Measurements from ENCODE around the gene ARMH3. TPM values are rescaled to one million over a fixed set of nuclear protein-coding genes. Genes with fewer than 3 reads are reported as not detected.

Gene ARMH3
- total and polyA plus RNA-seq, 3 experiments from 2014 or later, result 23.1 to 25.7 (median 25.1) TPM

DNA sequence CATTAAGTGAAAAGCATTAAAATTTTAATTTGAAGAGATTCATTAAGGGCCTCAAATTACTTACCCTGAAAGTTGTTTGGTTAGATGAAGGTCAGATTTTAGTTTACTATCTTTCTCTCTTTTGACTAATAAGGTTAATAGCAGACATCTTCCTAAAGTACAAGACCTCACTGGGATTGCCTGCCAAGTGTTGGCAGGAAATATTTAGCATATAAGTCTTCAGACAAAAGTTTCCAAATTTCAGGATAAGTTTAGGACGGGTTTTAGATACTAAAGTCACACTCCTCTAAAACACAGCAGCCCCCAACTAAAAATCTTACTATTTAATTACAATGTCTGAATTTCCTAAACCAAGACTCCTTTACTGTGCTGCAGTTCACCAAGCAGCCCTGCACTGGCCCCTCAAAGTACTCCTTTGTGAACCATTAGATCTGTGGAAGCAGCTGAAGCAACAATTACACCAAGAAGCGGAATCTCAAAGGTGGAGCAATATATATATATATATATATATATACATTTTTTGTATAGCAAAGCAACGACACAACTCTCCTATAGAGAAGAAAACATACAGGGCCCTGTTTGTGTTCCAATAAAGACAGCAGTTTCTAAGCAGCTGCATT, 121.2 kb downstream of the ARMH3 start:
- H3K27me3 Mint-ChIP-seq, result no peaks in the 10 kb centered on the region
- Histone ChIP-seq H3K27me3 (ENCODE audit: insufficient read depth, low read length, poor library complexity, severe bottlenecking) (no peaks in the 10 kb centered on the region), H3K4me3 (ENCODE audit: low read length) (no peak overlapping the region), H3K4me1 (ENCODE audit: insufficient read depth, low read length) (no peaks in the 10 kb centered on the region), H3K9me3 (ENCODE audit: low read length) (no peaks in the 10 kb centered on the region), H3K36me3 (ENCODE audit: insufficient read depth, low read length) (no peaks in the 10 kb centered on the region), H3K27ac (ENCODE audit: low read depth, low read length) (no peak overlapping the region)
- DNase-seq, result no peak
- H3K4me1 Mint-ChIP-seq, result peaks cover 3 to 9% (median 5%) of the 10 kb centered on the region in 3 donors
- no peak overlapping the region for H3K27ac Mint-ChIP-seq
- peaks cover 12 to 51% (median 16%) of the 10 kb centered on the region in 3 donors for H3K36me3 Mint-ChIP-seq
- no peaks in the 10 kb centered on the region for H3K9me3 Mint-ChIP-seq
- ChIA-PET CTCF (no interaction called here), POLR2A (interaction anchor here (0.5 kb wide), 1 partner anchor 24 kb away, joined by 4 read pairs; no protein-coding TSS in a partner anchor)
- H3K4me3 Mint-ChIP-seq, result no peak overlapping the region

GRCh38 chr10:101933976-101934375, 122.0 kb downstream of the ARMH3 start:
- no peaks in the 10 kb centered on the region for H3K27me3 Mint-ChIP-seq
- H3K27ac Mint-ChIP-seq, result no peak overlapping the region
- no peaks in the 10 kb centered on the region for H3K9me3 Mint-ChIP-seq
- H3K4me1 Mint-ChIP-seq, result peaks cover 3 to 9% (median 5%) of the 10 kb centered on the region in 3 donors
- POLR2A ChIA-PET, result no interaction called here
- H3K4me3 ChIP-seq (ENCODE audit: low read length), result no peak overlapping the region
- DNase-seq, result no peak
- H3K4me1 ChIP-seq (ENCODE audit: insufficient read depth, low read length), result no peaks in the 10 kb centered on the region
- peaks cover 9 to 43% (median 16%) of the 10 kb centered on the region in 3 donors for H3K36me3 Mint-ChIP-seq
- no peaks in the 10 kb centered on the region for H3K27me3 ChIP-seq (ENCODE audit: insufficient read depth, low read length, poor library complexity, severe bottlenecking)
- H3K9me3 ChIP-seq (ENCODE audit: low read length), result no peaks in the 10 kb centered on the region
- CTCF ChIA-PET, result no interaction called here
- no peaks in the 10 kb centered on the region for H3K36me3 ChIP-seq (ENCODE audit: insufficient read depth, low read length)
- H3K4me3 Mint-ChIP-seq, result no peak overlapping the region
- H3K27ac ChIP-seq (ENCODE audit: low read depth, low read length), result no peak overlapping the region

DNA sequence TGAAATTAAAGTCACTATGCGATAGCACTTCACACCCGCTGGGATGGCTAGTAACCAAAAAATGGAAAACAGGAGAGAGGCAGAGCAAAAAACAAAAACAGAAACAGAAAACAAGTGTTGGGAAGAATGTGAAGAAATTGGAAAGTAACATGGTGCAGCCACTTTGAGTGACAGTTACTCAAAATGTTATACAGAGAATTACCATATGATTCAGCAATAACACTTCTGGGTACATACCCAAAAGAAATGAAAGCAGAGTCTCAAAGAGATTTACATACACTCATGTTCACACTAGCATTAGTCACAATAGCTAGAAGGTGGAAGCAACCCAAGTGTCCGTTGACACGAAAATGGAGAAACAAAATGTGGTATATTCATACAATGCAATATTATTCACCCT, 123.8 kb downstream of the ARMH3 start:
- DNase-seq, result no peak
- H3K27me3 Mint-ChIP-seq, result no peaks in the 10 kb centered on the region
- H3K27ac Mint-ChIP-seq, result no peak overlapping the region
- H3K36me3 Mint-ChIP-seq, result peaks cover 9 to 40% (median 16%) of the 10 kb centered on the region in 3 donors
- Histone ChIP-seq H3K36me3 (ENCODE audit: insufficient read depth, low read length) (no peaks in the 10 kb centered on the region), H3K4me3 (ENCODE audit: low read length) (no peak overlapping the region), H3K9me3 (ENCODE audit: low read length) (no peaks in the 10 kb centered on the region), H3K27ac (ENCODE audit: low read depth, low read length) (no peak overlapping the region), H3K27me3 (ENCODE audit: insufficient read depth, low read length, poor library complexity, severe bottlenecking) (no peaks in the 10 kb centered on the region), H3K4me1 (ENCODE audit: insufficient read depth, low read length) (no peaks in the 10 kb centered on the region)
- H3K9me3 Mint-ChIP-seq, result no peaks in the 10 kb centered on the region
- H3K4me3 Mint-ChIP-seq, result no peak overlapping the region
- ChIA-PET CTCF (no interaction called here), POLR2A (interaction anchor here (0.5 kb wide), 1 partner anchor 27 kb away, joined by 3 read pairs; no protein-coding TSS in a partner anchor)
- peaks cover 0 to 9% (median 3%) of the 10 kb centered on the region in 3 donors for H3K4me1 Mint-ChIP-seq

- Mint-ChIP-seq H3K27ac (no peak overlapping the region), H3K4me1 (peaks cover 0 to 6% (median 5%) of the 10 kb centered on the region in 3 donors), H3K27me3 (no peaks in the 10 kb centered on the region), H3K4me3 (no peak overlapping the region), H3K9me3 (no peaks in the 10 kb centered on the region), H3K36me3 (peaks cover 4 to 29% (median 26%) of the 10 kb centered on the region in 3 donors)
- no peaks in the 10 kb centered on the region for H3K27me3 ChIP-seq (ENCODE audit: insufficient read depth, low read length, poor library complexity, severe bottlenecking)
- no peaks in the 10 kb centered on the region for H3K36me3 ChIP-seq (ENCODE audit: insufficient read depth, low read length)
- H3K4me3 ChIP-seq (ENCODE audit: low read length), result no peak overlapping the region
- POLR2A ChIA-PET, result no interaction called here
- H3K4me1 ChIP-seq (ENCODE audit: insufficient read depth, low read length), result no peaks in the 10 kb centered on the region
- DNase-seq, result no peak
- no peaks in the 10 kb centered on the region for H3K9me3 ChIP-seq (ENCODE audit: low read length)
- CTCF ChIA-PET, result interaction anchor here (1.0 kb wide), 1 partner anchor 64 kb away, joined by 3 read pairs; no protein-coding TSS in a partner anchor
- no peak overlapping the region for H3K27ac ChIP-seq (ENCODE audit: low read depth, low read length)
Measured at GRCh38 chr10:101925027-101925426, 130.9 kb downstream of the ARMH3 start.

GRCh38 chr10:101923256-101923655, 132.7 kb downstream of the ARMH3 start:
- DNase-seq, result no peak
- Mint-ChIP-seq H3K27me3 (no peaks in the 10 kb centered on the region), H3K4me1 (peaks cover 0 to 6% (median 5%) of the 10 kb centered on the region in 3 donors), H3K36me3 (peaks cover 4 to 32% (median 27%) of the 10 kb centered on the region in 3 donors), H3K9me3 (no peaks in the 10 kb centered on the region), H3K27ac (peak overlapping the region in 1 of 8 donors; percentile 75), H3K4me3 (no peak overlapping the region)
- ChIA-PET CTCF (interaction anchor here (1.2 to 1.3 kb wide), 2 partner anchors 38 to 87 kb away, joined by 3 read pairs; no protein-coding TSS in a partner anchor), POLR2A (no interaction called here)
- Histone ChIP-seq H3K9me3 (ENCODE audit: low read length) (no peaks in the 10 kb centered on the region), H3K4me3 (ENCODE audit: low read length) (no peak overlapping the region), H3K4me1 (ENCODE audit: insufficient read depth, low read length) (no peaks in the 10 kb centered on the region), H3K27ac (ENCODE audit: low read depth, low read length) (no peak overlapping the region), H3K36me3 (ENCODE audit: insufficient read depth, low read length) (no peaks in the 10 kb centered on the region), H3K27me3 (ENCODE audit: insufficient read depth, low read length, poor library complexity, severe bottlenecking) (no peaks in the 10 kb centered on the region)

- Histone ChIP-seq H3K36me3 (ENCODE audit: insufficient read depth, low read length) (no peaks in the 10 kb centered on the region), H3K27ac (ENCODE audit: low read depth, low read length) (no peak overlapping the region), H3K27me3 (ENCODE audit: insufficient read depth, low read length, poor library complexity, severe bottlenecking) (no peaks in the 10 kb centered on the region), H3K4me3 (ENCODE audit: low read length) (no peak overlapping the region), H3K9me3 (ENCODE audit: low read length) (no peaks in the 10 kb centered on the region), H3K4me1 (ENCODE audit: insufficient read depth, low read length) (no peaks in the 10 kb centered on the region)
- H3K27me3 Mint-ChIP-seq, result no peaks in the 10 kb centered on the region
- no peak for DNase-seq
- ChIA-PET POLR2A (no interaction called here), CTCF (interaction anchor here (1.2 to 1.3 kb wide), 2 partner anchors 39 to 88 kb away, joined by 3 read pairs; no protein-coding TSS in a partner anchor)
- peaks cover 0 to 6% (median 5%) of the 10 kb centered on the region in 3 donors for H3K4me1 Mint-ChIP-seq
- peaks cover 4 to 28% (median 24%) of the 10 kb centered on the region in 3 donors for H3K36me3 Mint-ChIP-seq
- no peak overlapping the region for H3K4me3 Mint-ChIP-seq
- no peak overlapping the region for H3K27ac Mint-ChIP-seq
- H3K9me3 Mint-ChIP-seq, result no peaks in the 10 kb centered on the region
Measured at GRCh38 chr10:101922846-101923245, 133.1 kb downstream of the ARMH3 start.

- Mint-ChIP-seq H3K27me3 (no peaks in the 10 kb centered on the region), H3K27ac (no peak overlapping the region), H3K9me3 (no peaks in the 10 kb centered on the region), H3K4me1 (peaks cover 0 to 6% (median 5%) of the 10 kb centered on the region in 3 donors), H3K36me3 (peaks cover 4 to 24% (median 23%) of the 10 kb centered on the region in 3 donors), H3K4me3 (no peak overlapping the region)
- Histone ChIP-seq H3K9me3 (ENCODE audit: low read length) (no peaks in the 10 kb centered on the region), H3K4me3 (ENCODE audit: low read length) (no peak overlapping the region), H3K27ac (ENCODE audit: low read depth, low read length) (no peak overlapping the region), H3K36me3 (ENCODE audit: insufficient read depth, low read length) (no peaks in the 10 kb centered on the region), H3K27me3 (ENCODE audit: insufficient read depth, low read length, poor library complexity, severe bottlenecking) (no peaks in the 10 kb centered on the region), H3K4me1 (ENCODE audit: insufficient read depth, low read length) (no peaks in the 10 kb centered on the region)
- POLR2A ChIA-PET, result no interaction called here
- no peak for DNase-seq
- CTCF ChIA-PET, result no interaction called here
Measured at GRCh38 chr10:101920546-101920945, 135.4 kb downstream of the ARMH3 start.

DNA sequence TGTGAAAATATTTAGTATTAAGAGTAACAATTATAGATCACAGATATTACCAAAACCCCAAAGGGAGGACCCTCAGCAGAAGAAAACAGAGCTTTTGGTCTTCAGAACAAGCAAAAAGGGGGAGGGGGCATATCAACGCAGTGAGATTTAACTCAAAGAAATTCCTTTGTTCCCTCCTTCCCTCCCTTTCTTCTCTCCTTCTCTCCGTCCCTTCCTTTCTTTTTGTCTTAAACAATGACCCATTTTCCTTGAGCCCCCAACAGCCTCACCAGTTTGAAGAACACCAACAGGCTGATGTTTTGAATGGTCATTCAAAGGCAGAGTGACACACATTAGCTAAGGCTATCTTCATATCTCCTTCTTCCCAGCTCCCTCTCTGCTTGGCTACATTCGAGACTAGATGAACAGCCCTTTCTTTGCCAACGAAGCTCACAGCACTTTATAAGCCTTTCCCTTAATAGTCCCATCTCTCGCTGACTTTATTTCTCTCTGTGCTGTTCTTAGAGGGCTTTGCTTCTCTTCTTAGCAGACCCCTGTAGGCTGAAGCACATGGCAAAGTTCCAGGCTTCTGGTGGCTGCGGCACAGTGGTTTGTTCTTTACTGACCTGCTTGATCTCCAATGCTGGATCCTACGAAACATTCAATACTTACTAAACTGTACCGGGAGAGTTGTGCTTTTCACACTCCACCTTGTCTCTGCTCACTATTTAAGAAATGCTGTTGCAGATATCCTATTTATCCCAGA, 136.8 kb downstream of the ARMH3 start:
- Mint-ChIP-seq H3K9me3 (no peaks in the 10 kb centered on the region), H3K4me1 (peaks cover 0 to 6% (median 5%) of the 10 kb centered on the region in 3 donors), H3K4me3 (no peak overlapping the region), H3K27me3 (no peaks in the 10 kb centered on the region), H3K36me3 (peaks cover 4 to 22% (median 20%) of the 10 kb centered on the region in 3 donors), H3K27ac (no peak overlapping the region)
- H3K27ac ChIP-seq (ENCODE audit: low read depth, low read length), result no peak overlapping the region
- POLR2A ChIA-PET, result no interaction called here
- H3K9me3 ChIP-seq (ENCODE audit: low read length), result no peaks in the 10 kb centered on the region
- DNase-seq, result no peak
- H3K27me3 ChIP-seq (ENCODE audit: insufficient read depth, low read length, poor library complexity, severe bottlenecking), result no peaks in the 10 kb centered on the region
- CTCF ChIA-PET, result interaction anchor here (0.9 kb wide), 1 partner anchor 154 kb away, joined by 3 read pairs; no protein-coding TSS in a partner anchor
- H3K4me3 ChIP-seq (ENCODE audit: low read length), result no peak overlapping the region
- no peaks in the 10 kb centered on the region for H3K36me3 ChIP-seq (ENCODE audit: insufficient read depth, low read length)
- no peaks in the 10 kb centered on the region for H3K4me1 ChIP-seq (ENCODE audit: insufficient read depth, low read length)

All from CD8-positive, alpha-beta memory T cell (primary cell).